SK-N-SH treated with all-trans-retinoic acid at 6 μM for 48 hours (cell line): ENCODE results near the gene SLAMF8.

Experiments
- GLIS3 ChIP-seq: fragments of 250-450 bp; sonication (Bioruptor Pico); IDR thresholded peaks from 2 replicates; pipeline ENCODE4 v1.5.0; 2020; ENCODE audit warnings: mild to moderate bottlenecking, moderate library complexity
- ISL1 ChIP-seq: fragments of 250-450 bp; sonication (Bioruptor Pico); IDR thresholded peaks from 2 replicates; pipeline ENCODE4 v2.1.2; 2022; ENCODE audit warnings: mild to moderate bottlenecking, moderate library complexity
- RARB ChIP-seq: fragments of 250-450 bp; sonication (Bioruptor Pico); IDR thresholded peaks from 2 replicates; pipeline ENCODE4 v1.8.0; 2021; ENCODE audit warnings: mild to moderate bottlenecking, moderate library complexity
- TCF4 ChIP-seq: fragments of 250-450 bp; sonication (Bioruptor Pico); IDR thresholded peaks from 2 replicates; pipeline ENCODE4 v1.8.0; 2021; ENCODE audit warnings: mild to moderate bottlenecking, moderate library complexity, borderline replicate concordance
- ZFP3 ChIP-seq: fragments of 250-450 bp; sonication (Bioruptor Pico); IDR thresholded peaks from 2 replicates; pipeline ENCODE4 v1.5.0; 2020; ENCODE audit warnings: mild to moderate bottlenecking, moderate library complexity
- ZNF565 ChIP-seq: fragments of 450-650 bp; formaldehyde crosslinking; conservative IDR thresholded peaks from 2 replicates; pipeline ENCODE4 v1.5.0; 2020; ENCODE audit warnings: low read depth, mild to moderate bottlenecking, moderate library complexity

GRCh38 chr1:159856576-159856975, 29.9 kb downstream of the SLAMF8 start:
- TF ChIP-seq TCF4 (CRISPR knock-in tag) (no peak), ISL1 (CRISPR knock-in tag) (no peak), ZFP3 (CRISPR knock-in tag) (no peak), GLIS3 (CRISPR knock-in tag) (no peak), ZNF565 (no peak), RARB (CRISPR knock-in tag) (no peak)
